Coronary artery (tissue), 2 donors: ENCODE results near the gene UNCX.

Experiments
- DNase-seq: peaks from one replicate; pipeline ENCODE4 v3.0.0-alpha.2; 2017; ENCODE audit warnings: low spot score
- H3K27ac ChIP-seq, 2 donors: fragments of 200-600 bp; sonication (generic); one replicate each; pipeline ENCODE4 v1.5.1; 2016 to 2019
- H3K4me3 ChIP-seq: fragments of 200-600 bp; sonication (generic); 2 replicates; pipeline ENCODE4 v1.5.1; 2016; ENCODE audit warnings: mild to moderate bottlenecking, moderate library complexity
- CTCF ChIP-seq: fragments of 200-600 bp; sonication (generic); IDR thresholded peaks from one replicate; pipeline ENCODE4 v1.5.1; 2019; ENCODE audit warnings: antibody characterized with exemption

UNCX gene

GRCh38 chr7:1235501-1236131 lies 2.9 kb downstream of the UNCX start:
- Histone ChIP-seq H3K4me3 (peak overlapping the region; percentile 47), H3K27ac (no peak overlapping the region)
- DNase-seq: no peak
- no peak for TF ChIP-seq CTCF

GRCh38 chr7:1236132-1236661 lies 3.5 kb downstream of the UNCX start:
- no peak overlapping the region for H3K27ac ChIP-seq
- H3K4me3 ChIP-seq: peak overlapping the region; percentile 47
- TF ChIP-seq CTCF: no peak
- DNase-seq: no peak

GRCh38 chr7:1236831-1237701 lies 4.4 kb downstream of the UNCX start:
- no peak overlapping the region for H3K27ac ChIP-seq
- DNase-seq: no peak
- no peak overlapping the region for H3K4me3 ChIP-seq
- no peak for TF ChIP-seq CTCF

- Histone ChIP-seq H3K27ac (no peak overlapping the region), H3K4me3 (no peak overlapping the region)
- TF ChIP-seq CTCF: no peak
- DNase-seq: no peak
Observed at GRCh38 chr7:1237704-1238255, 5.1 kb downstream of the UNCX start.

GRCh38 chr7:1238450-1238882 lies 5.8 kb downstream of the UNCX start:
- TF ChIP-seq CTCF: no peak
- DNase-seq: no peak
- Histone ChIP-seq H3K4me3 (no peak overlapping the region), H3K27ac (no peak overlapping the region)

GRCh38 chr7:1238931-1239802 lies 6.5 kb downstream of the UNCX start:
- no peak overlapping the region for H3K4me3 ChIP-seq
- no peak for TF ChIP-seq CTCF
- DNase-seq: no peak
- no peak overlapping the region for H3K27ac ChIP-seq
